Nucleus accumbens (tissue), 56 donors: ENCODE measurements around the gene SDHAF4.
"Not testable (repeated sequence)": the region's sequence is repeated elsewhere in the genome, so short reads cannot be mapped to it uniquely, and the experiment has no call there.

ENCODE experiments used
- DNase-seq, 56 donors: peaks; one replicate each; lab custom pipeline; 2025; lab: John Stamatoyannopoulos, UW

Gene SDHAF4

DNA sequence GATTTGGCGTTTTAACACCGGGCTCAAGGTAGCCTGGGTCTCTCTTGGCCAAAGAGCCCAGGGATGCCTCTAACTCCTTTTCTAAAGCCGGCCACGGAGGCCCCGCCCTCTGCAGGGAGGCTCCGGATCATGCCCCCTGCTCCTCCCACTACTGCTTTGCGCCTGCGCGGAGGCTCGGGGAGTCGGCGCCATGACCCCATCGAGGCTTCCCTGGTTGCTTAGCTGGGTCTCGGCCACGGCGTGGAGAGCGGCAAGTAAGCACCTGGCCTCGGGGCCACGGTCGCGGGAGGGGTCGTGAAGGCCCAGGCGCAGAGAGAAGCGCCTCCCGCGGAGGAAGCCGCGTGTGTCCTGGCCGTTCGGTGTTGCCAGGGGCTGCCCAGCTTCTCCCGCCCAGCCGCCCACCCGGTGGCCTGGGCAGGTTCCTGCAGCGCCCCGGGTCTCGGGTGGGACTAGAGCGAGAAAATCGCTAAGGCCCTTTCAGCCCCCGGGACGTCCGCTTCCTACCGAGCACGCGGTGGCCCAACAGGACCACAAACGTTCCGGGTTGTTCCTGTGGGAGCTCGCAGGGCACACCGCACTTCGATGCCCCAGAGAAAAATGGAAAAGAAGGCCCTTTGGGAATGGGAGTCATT lies at the start of gene SDHAF4:
Gene SDHAF4 (plus strand): TSS at position 180 of the 632 bp plus-strand sequence. CDS start 11 bp downstream, at position 191.
- DNase-seq = peak; percentile 34 to 97 (median 88)

DNA sequence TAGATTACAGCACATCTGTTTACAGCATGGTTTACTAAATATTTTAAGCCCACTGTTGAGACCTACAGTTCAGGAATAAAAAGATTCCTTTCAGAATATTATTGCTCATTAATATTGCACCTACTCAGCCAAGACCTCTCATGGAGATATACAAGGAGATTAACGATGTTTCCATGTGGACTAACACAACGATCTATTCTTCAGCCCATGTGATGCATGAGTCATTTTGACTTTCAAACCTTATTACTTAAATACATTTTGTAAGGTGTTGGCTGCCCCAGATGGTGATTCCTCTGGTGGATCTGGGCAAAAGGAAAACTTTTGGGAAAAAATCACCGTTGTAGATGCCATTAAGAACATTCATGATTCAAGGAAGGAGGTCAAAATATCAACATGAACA lies 48.0 kb upstream of the SDHAF4 start:
- no peak for DNase-seq

DNA sequence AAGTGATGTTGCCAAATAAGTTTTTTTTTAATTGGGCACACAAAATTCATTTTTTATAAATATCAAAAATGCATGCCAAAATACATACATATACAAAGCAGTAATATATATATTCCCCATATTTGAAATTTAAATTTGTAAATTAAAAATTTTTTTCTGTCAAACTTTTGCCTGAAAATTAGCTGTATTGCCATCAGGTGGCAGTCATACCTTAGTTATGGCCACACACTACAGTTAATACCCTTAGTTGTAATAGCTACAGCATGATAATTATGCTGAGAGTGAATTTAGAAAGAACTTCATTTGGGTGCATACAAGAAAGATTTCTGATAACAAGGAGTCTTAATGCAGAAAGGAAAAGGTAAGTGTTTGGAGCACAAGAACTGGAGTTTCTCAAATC lies 46.2 kb upstream of the SDHAF4 start:
- DNase-seq = no peak

DNA sequence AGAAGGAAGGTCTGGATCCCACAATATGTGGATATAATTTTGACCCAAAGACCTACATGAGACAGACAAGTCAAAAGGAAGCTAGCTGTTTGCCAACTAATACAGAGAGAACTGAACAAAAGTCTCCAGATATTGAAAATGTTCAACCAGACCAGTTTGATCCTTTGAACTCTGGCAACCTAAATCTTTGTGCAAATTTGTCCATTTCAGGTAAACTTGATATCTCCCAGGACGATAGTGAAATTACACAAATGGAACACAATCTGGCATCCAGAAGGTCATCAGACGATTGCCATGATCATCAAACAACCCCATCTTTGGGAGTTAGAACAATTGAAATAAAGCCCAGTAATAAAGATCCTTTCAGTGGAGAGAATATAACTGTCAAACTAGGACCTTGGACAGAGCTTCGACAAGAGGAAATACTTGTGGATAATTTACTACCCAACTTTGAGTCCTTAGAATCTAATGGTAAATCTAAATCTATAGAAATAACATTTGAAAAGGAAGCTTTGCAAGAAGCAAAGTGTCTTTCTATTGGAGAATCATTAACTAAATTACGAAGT lies 41.9 kb upstream of the SDHAF4 start:
- no peak for DNase-seq

DNA sequence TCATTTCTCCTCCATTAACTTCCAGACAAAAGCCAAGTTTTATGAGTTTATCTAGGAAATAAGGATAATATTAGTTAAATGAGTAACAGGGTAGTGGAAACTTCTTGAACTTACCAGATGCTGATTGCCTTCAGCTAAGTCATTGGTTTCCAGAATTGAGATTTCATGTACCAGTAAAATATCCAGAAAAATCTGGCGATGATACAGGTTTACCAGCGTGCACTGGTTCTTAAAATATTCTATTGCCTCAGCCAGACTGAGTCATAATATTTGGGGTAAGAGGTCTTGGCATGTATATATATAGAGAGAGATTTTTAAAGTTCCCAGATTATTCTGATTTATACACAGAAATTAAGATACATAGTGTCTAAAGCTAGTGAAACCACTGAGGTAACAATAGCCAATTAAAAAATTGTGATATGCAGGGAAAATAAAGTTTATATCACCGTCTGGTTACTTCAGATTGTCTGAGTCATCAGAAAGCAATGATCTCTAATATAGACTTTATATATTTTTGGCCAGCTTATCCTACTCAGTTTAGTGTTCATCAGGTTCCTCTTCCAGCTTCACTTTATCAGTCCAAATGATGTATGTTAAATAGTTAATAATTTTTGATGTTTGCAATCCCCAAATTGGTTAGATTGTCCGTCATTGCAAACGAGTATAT lies 39.5 kb upstream of the SDHAF4 start:
- no peak for DNase-seq

DNA sequence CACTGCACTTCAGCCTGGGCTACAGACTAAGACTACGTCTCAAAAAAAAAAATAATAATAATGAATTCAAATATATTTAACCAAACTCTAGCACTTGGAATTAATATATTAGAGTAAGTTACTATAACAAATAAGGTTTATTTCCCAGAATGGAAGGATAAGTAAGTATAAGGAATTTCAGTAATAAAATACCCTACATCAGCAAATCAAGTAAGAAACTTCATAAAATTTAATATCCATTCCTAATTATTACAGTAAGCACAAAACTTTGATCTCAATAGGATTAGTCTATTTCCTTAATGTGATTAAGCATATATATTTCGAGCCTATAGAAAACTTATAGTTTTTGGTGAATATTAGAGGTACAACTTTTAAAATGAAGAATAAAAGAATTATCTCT lies 36.7 kb upstream of the SDHAF4 start:
- no peak for DNase-seq

DNA sequence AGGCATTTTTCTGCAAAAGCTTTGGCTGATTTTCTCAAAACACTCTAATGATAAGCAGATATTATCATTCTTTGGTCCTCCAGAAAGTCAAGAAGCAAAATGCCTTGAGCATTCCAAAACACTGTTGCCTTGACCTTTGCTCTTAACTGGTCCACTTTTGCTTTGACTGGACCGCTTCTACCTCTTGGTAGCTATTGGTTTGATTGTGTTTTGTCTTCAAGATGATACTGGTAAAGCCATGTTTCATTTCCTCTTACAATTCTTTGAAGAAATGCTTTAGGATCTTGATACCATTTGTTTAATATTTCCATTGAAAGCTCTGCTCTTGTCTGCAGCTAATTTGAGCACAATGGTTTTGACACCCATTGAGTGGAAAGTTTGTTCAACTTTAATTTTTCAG lies 35.6 kb upstream of the SDHAF4 start:
- no peak for DNase-seq

DNA sequence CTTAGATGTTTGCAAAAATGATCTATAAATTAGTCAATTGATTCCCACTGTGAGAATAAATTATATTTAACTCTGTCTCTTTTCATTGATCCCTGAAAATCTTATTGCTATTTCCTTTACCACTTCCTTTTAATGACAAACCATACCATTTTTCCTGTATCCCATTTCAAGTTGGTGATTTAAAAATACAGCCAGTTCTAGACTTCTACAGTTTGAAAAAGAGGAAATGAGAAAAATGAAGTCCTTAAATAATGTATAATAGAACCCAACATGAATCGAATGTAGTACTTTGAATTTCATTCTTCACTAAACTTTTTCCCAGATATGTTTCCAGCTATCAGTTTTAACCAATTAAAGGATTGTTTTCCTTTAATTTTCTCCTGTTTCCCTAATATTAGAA lies 29.5 kb upstream of the SDHAF4 start:
- DNase-seq = no peak

DNA sequence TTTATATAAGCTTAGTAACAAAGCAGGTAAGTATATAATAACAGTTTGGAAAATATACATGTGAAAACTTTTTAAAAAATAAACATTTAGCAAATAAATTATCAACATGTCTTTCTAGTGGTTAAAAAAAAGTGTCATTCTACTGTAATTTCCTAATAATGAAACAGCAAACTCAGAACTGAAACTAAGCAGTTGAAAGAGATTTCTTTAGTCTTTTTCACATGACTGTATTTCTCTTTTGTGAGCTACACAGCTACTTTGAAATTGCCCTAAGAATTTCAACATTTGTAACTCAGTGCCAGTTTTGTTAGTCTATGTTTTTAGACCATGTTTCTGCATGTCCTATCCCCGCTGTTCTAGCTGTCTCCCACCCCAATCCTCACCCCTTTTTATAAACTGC lies 28.4 kb upstream of the SDHAF4 start:
- DNase-seq = no peak

DNA sequence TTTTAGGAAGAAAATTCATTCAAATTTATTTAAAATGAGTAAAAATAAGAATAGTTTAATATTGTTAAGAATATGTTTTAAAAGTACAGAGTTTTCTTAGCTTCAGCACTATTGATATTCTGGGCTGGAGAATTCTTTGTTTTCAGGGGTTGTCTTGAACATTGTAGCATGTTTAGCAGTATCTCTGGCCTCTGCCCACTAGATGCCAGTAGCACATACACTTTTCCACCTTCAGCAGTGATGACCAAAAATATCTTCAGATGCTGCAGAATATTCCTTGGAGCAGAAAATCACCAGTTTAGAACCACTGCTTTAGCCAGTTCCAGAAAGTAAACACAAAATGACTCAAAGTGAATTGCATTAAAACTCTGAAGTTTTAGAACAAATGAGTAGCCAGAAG lies 19.4 kb upstream of the SDHAF4 start:
- DNase-seq = peak in 4 of 56 donors; percentile 1 to 7 (median 2)

DNA sequence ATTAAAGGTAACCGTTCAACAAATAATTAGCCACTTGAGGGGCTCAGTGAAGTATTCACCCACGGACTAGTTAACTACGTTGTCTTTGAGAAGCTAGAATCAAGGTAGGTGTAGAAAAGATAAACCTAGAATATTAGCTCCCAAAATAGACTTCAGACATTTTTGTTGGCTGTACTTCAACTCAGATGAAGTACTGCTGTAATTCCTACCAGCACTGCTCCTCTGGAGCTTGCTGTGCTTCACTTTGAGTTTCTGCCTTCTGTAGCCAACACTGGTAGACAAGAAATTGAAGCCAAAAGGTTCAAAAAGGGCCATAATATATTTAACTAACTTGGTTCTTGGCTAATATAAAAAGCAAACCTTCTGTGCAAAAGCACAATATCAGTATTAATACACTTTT lies 18.8 kb upstream of the SDHAF4 start:
- DNase-seq = no peak

DNA sequence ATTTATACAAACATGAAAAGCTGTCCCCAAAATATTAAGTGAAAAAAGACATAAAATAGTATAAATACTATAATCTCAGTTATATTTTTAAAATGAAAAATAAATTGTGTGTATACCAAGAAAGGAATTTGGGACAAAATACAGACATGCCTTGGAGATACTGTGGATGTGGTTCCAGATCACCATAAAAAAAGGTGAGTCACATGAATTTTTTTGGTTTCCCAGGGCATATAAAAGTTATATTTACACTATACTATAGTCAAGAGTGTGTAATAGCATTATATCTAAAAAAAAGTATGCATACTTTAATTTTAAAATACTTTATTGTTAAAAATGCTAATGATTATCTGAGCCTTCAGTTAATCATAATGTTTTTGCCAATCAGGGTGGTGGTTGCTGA lies 17.4 kb upstream of the SDHAF4 start:
- DNase-seq = no peak

DNA sequence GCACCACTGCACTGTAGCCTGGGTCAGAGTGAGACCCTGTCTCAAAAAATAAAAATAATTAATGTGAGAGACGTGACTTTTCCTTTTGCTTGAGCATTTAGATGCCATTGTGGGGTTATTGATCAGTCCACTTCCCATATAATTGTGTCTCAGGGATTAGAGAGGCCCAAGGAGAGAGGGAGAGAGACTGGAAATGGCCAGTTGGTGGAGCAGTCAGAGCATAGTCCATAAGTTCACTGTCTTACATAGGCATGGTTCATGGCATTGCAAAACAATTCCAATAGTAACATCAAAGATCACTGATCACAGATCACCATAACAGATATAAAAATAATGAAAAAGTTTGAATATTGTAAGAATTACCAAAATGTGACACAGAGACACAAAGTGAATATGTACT lies 15.2 kb upstream of the SDHAF4 start:
- no peak for DNase-seq

DNA sequence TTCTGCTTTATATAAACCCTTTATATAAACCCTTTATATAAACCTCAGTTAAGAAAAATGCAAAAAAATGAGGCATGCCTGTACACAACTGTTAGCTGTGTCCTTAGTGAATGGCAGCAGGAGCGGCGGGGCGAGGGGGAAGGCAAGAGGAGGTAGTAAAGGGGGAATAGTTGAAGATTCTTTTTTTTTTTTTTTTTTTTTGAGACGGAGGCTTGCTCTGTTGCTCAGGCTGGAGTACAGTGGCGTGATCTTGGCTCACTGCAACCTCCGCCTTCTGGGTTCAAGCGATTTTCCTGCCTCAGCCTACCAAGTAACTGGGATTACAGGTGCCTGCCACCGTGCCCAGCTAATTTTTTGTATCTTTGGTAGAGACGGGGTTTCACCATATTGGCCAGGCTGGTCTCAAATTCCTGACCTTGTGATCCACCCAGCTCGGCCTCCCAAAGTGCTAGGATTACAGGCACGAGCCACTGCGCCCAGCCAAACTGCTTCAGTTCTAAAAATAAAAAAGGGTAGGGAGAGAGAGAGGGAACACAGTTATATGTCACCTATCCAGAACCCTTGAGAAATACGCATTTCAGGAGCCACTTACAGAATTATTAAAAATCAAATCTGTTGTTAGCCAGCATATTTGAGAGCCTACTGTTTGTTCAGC lies 14.3 kb upstream of the SDHAF4 start:
- not testable (repeated sequence) for DNase-seq

DNA sequence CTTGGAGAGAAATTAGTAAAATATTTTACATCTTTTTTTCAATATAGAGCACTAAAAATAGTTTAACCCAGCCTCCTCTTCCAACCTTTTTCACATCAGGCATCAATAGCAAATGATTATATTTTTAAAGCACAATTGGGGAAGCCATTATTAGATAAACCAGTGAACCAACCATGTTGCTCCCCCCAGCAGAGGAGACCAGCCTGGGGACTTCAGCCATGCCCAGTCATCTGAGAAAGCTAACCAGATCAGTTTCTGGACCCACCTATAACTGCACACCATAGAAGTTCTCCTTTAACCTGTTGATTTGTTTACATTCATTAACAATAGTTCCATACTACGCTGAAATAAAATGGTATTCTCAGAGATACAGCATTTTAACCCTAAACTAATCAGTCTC lies 13.8 kb upstream of the SDHAF4 start:
- no peak for DNase-seq

DNA sequence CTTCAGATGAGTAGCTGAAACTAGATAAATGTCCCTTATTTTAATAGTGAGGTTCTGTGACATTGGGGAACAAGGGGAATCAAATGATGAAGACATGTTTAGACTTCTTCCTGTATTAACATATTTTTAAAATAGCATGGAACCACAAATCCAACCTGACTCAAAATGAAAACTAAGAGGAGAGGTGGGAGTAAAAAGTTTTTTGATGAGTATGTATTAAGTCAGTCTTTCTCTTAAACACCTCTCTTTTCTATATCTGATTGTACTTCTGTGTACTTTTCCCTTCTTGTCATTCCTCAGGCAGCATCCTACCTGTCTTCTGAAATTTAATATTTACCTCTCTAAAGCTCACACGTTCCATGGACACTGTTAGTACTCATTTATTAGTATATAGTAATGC lies 8.7 kb upstream of the SDHAF4 start:
- no peak for DNase-seq

DNA sequence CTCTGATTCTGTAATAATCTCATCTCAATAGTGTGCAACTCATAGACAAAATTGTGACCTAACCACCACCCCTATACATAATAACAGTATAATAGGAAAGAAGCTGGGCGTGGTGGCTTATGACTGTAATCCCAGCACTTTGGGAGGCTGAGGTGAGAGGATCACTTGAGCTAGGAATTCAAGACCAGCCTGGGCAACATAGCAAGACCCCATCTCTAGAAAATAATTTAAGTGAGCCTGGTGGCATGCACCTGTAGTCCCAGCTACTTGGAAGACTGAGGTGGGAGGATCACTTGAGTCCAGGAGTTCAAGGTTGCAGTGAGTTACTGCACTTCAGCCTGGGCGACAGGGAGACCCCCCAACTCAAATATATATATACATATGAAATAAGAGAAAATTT lies 4.3 kb upstream of the SDHAF4 start:
- DNase-seq = not testable (repeated sequence)

DNA sequence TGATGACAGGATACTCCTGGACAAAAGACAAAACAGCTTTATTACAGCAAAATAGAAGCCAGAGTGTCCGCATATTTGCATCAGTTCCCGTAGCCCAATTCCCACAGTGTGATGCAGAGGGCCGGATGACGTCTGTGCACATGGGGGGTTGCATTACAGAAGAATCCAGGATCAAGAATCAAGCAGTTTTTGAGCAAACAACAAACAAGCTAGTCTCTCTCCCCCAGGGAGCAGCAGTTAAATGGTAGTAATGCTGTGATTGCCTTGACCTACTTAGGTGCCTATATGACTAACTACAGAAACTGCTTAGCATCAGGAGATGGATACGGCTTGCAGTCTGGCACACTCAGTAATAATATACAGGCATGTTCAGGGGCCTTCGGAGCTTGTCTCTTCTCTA lies 3.2 kb upstream of the SDHAF4 start:
- DNase-seq = no peak

DNA sequence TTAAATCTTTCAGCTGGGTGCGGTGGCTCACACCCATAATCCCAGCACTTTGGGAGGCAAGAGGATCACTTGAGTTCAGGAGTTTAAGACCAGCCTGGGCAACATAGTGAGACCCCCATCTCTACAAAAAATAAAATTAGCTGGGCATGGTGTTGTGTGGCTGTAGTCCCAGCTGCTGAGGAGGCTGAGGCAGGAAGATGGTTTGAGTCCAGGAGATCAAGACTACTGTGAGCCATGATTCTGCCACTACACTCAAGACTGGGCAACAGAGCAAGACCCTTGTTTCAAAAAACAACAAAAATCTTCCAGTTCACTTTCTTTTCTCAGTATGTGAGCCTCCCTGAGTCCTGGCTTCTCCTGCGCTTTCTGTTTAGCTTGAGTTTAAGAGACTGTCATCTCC lies 7.9 kb downstream of the SDHAF4 start:
- DNase-seq = no peak

DNA sequence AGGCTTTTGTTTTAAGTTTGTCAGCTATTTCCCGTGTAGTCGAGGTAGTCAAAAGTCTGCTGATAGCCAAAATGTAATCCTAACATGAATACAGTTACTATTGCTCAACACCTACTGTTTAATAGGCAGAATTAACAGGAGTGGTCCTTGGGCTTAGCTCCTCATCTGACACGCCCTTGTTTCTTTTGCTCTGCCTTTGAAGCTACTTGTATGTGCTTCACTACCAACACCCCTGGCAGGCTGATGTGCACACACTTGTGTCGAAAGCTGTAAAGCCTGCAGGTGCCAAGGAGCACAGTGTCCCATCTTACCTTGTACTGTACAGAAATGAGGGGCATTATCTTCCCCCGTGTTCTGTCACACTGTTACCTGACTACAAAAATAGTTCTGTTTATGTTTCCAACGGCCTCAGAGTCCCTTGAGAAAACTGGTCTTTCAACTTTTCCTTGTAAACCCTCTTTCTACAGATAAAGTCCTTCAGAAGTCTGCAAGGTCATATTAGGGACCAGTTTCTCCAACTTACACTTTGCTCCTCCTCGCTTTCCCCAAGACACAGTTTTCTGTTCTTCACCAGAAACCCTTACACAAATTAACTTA lies 9.3 kb downstream of the SDHAF4 start:
- no peak for DNase-seq

DNA sequence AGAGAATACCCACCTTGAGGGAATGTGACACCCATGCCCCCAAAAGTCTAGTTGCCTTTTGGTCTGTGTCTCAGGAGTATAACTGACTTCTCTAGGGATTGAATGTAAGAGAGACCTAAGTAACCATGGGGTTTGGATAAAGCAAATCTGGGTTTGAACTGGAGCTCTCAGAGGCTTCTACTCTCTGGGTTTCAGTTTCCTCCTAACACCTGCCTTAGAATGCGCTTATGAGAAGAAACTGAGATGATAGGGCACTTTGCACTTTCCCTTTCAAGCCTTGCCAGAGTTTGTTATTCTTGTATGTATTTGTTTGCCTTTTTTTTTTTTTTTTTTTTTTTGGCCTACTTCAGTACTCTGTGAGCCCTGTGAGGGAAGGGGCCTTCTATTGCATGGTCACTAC lies 19.4 kb downstream of the SDHAF4 start:
- no peak for DNase-seq
